Calu3 (cell line): ENCODE results near the gene SLC4A1. TPM values are rescaled to one million over a fixed set of nuclear protein-coding genes. Genes with fewer than 3 reads are reported as not detected.

ENCODE experiments used
- BruUV-seq: library from RNA; stranded (reverse); fragments of 400-500 nt; replicated peaks from 2 replicates; lab custom pipeline; 2021; lab: Mats Ljungman, UMichigan
- CTCF ChIA-PET: fragments of 300-600 bp; sonication (Branson Sonifier 250); formaldehyde crosslinking; loops from one replicate; lab custom pipeline; 2022; ENCODE audit warnings: antibody characterized with exemption; lab: Charles Lee
- DNase-seq: peaks from one replicate; pipeline ENCODE4 v3.0.0; 2022
- H3K27ac Mint-ChIP-seq: one replicate; pipeline ENCODE4 v1.8.0; 2022; ENCODE audit warnings: mixed read lengths; ENCODE audit not compliant: unreplicated experiment
- H3K27me3 Mint-ChIP-seq: one replicate; pipeline ENCODE4 v1.8.0; 2022; ENCODE audit warnings: mixed read lengths; ENCODE audit not compliant: unreplicated experiment
- H3K36me3 Mint-ChIP-seq: one replicate; pipeline ENCODE4 v1.8.0; 2022; ENCODE audit warnings: mild to moderate bottlenecking, moderate library complexity, mixed read lengths; ENCODE audit not compliant: insufficient read depth, unreplicated experiment
- H3K4me1 Mint-ChIP-seq: one replicate; pipeline ENCODE4 v1.8.0; 2022; ENCODE audit warnings: mild to moderate bottlenecking, low read depth, mixed read lengths; ENCODE audit not compliant: unreplicated experiment
- H3K4me3 Mint-ChIP-seq: one replicate; pipeline ENCODE4 v1.8.0; 2022; ENCODE audit warnings: mild to moderate bottlenecking, low read depth, moderate library complexity, mixed read lengths; ENCODE audit not compliant: unreplicated experiment
- H3K9me3 Mint-ChIP-seq: one replicate; pipeline ENCODE4 v1.8.0; 2022; ENCODE audit warnings: low read depth, mixed read lengths; ENCODE audit not compliant: unreplicated experiment
- CTCF ChIP-seq: fragments of 200-600 bp; IDR thresholded peaks from one replicate; pipeline ENCODE4 v1.8.0; 2022; ENCODE audit warnings: antibody characterized with exemption; ENCODE audit not compliant: unreplicated experiment
- intact Hi-C: fragments of 100-400 bp; cut with micrococcal nuclease; formaldehyde crosslinking; loops from one replicate; pipeline ENCODE4 v1.10.0; 2022; ENCODE audit not compliant: unreplicated experiment
- total RNA-seq: library from RNA; stranded (reverse); gene quantifications from 2 replicates; pipeline ENCODE4 v1.2.3, GENCODE V29; 2022

The SLC4A1 gene
- total RNA-seq, 1 experiment from 2014 or later: not detected

- DNase-seq: no peak
- Mint-ChIP-seq H3K36me3 (peaks cover 5% of the 10 kb centered on the region), H3K4me1 (peaks cover 8% of the 10 kb centered on the region), H3K4me3 (no peak overlapping the region), H3K27me3 (peaks cover 48% of the 10 kb centered on the region), H3K27ac (no peak overlapping the region), H3K9me3 (no peaks in the 10 kb centered on the region)
- TF ChIP-seq CTCF: no peak
- CTCF ChIA-PET: interaction anchor here (1.1 kb wide), 1 partner anchor 38 kb away, joined by 3 read pairs; no protein-coding TSS in a partner anchor
- intact Hi-C loops: no loop called here
- no TSS peak for BruUV-seq
These were observed 5.0 kb upstream of the SLC4A1 start for GRCh38 chr17:44272954-44273353.

GRCh38 chr17:44272321-44272951, 4.5 kb upstream of the SLC4A1 start:
- CTCF ChIA-PET: interaction anchor here (0.9 to 1.1 kb wide), 2 partner anchors 38 kb away, joined by 3 read pairs; no protein-coding TSS in a partner anchor
- BruUV-seq: no TSS peak
- H3K4me3 Mint-ChIP-seq: no peak overlapping the region
- H3K9me3 Mint-ChIP-seq: no peaks in the 10 kb centered on the region
- DNase-seq: no peak
- no peak overlapping the region for H3K27ac Mint-ChIP-seq
- TF ChIP-seq CTCF: no peak
- peaks cover 8% of the 10 kb centered on the region for H3K4me1 Mint-ChIP-seq
- H3K27me3 Mint-ChIP-seq: peaks cover 50% of the 10 kb centered on the region
- intact Hi-C loops: no loop called here
- H3K36me3 Mint-ChIP-seq: peaks cover 5% of the 10 kb centered on the region

GRCh38 chr17:44269535-44270240, 1.8 kb upstream of the SLC4A1 start:
- no peak for TF ChIP-seq CTCF
- H3K4me1 Mint-ChIP-seq: peaks cover 8% of the 10 kb centered on the region
- H3K27me3 Mint-ChIP-seq: peaks cover 52% of the 10 kb centered on the region
- no peaks in the 10 kb centered on the region for H3K9me3 Mint-ChIP-seq
- no peak overlapping the region for H3K4me3 Mint-ChIP-seq
- no peak for DNase-seq
- peaks cover 5% of the 10 kb centered on the region for H3K36me3 Mint-ChIP-seq
- CTCF ChIA-PET: interaction anchor here (0.6 kb wide), 3 partner anchors 20 to 74 kb away, joined by 3 to 8 read pairs (median 5); no protein-coding TSS in a partner anchor
- intact Hi-C loops: no loop called here
- no peak overlapping the region for H3K27ac Mint-ChIP-seq
- BruUV-seq: no TSS peak

- CTCF ChIA-PET: interaction anchor here (0.6 kb wide), 1 partner anchor 11 kb away, joined by 3 read pairs; no protein-coding TSS in a partner anchor
- Mint-ChIP-seq H3K4me1 (peaks cover 8% of the 10 kb centered on the region), H3K27me3 (peaks cover 51% of the 10 kb centered on the region), H3K36me3 (peaks cover 5% of the 10 kb centered on the region), H3K4me3 (no peak overlapping the region), H3K9me3 (no peaks in the 10 kb centered on the region), H3K27ac (no peak overlapping the region)
- BruUV-seq: no TSS peak
- intact Hi-C loops: no loop called here
- no peak for TF ChIP-seq CTCF
- DNase-seq: no peak
These were observed 987 bp upstream of the SLC4A1 start for GRCh38 chr17:44268709-44269534.
